SW 1271 (cell line): ENCODE measurements around the gene ZNF346.
A peak's percentile ranks its signal among the peaks of the same experiment; 100 is the strongest.

Experiments used
- DNase-seq, 2 experiments: peaks; one replicate each; lab custom pipeline; 2025; lab: John Stamatoyannopoulos, UW

ZNF346 gene

DNA sequence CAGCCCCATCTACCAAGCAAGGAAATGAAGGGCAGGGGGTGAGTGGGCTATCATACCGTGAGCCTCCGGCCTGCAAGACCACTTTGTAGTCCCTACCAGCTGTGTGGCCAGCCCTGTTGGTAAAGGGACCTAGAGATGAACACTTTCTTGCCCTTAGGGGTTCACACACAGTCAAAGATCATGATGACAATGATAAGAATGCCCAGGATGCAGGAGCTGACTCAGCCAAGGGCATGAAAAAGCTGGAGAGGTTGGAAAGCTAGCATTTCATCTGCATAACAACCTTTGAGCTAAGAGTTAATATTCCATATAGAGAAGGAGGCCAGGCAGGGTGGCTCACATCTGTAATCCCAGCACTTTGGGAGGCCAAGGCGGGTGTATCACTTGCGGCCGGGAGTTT, 45.0 kb downstream of the ZNF346 start:
- DNase-seq, result no peak

DNA sequence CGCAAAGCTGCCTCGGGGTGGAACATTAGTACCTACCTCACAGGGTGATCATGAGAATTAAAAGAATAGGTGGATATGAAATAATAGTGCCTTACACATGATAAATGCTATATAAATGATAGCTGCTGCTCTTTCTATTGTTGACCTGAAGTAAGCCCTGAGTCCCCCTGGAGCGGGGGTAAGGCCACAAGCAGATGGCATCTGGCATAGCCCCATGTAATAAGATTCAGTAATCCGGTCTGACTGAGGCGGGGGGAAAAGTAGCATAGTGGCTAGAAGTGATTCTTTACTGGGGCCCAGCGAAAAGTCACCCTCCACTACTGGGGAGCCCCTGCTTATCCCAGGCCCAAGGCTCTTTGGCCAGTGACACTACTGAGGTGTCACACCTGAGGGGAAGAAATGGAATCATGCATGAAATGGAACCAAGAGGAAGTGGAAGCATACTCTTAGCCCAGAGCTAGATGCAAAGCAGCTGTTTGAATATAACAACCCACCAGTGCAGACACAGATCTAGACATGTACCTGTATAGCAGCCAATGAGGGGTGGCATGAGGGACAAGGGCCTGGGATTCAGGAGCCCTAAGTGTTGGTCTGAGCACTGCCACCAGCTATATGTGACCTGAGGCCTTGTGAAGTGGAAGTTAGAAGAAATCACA, 48.2 kb downstream of the ZNF346 start:
- no peak for DNase-seq

DNA sequence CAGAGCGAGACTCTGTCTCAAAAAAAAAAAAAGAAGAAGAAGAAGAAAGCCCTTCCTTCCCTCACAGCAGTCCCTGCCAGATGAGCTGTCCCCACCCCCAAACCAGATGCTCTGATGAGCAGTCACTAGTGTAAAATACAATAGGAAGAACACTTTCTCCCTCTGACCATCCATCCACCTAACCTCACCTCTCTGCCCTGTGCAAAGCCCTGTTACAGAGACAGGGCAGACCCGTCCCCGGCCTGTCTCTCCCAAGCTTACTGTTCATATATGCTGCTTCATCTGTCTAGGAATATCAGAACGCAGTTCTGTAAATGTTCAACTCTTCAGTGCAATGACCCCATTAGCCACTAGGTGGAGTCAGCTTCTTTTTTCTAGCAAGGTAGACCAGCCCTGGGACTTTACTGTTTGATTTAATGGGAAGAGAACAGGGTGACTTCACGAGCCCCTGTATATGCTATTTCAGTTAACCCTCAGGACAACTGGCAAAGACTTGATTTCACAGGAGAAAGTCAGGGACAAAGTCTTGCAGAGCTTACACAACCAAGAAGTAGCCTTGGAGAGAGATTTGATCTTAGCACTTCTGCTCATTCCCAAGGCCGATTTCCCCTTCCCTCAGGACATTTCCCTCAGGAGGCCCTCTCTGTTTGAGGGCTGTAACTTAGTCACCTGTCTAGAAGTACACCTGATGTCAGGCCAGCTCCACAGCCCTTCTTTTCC, 49.3 kb downstream of the ZNF346 start:
- DNase-seq, result peak; percentile 73 to 87

DNA sequence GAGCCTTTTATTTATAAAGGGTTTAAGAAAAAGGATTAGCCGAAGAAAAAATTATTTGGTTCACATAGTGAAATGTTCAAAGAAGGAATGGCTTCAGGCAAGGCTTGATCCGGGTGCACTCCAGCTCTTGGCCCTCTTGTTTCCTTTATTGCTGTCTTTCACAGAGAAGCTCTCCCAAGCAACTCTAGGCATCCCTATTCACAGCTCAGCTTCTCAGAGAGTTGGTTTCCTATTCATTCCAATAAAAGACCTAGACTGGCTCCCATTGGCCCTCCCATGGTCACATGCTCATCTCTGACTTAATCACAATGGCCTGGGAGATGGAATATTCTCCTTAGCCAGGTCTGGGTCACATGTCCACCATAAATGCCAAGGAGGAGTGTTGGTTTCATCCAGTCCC, 54.8 kb downstream of the ZNF346 start:
- DNase-seq, result no peak

GRCh38 chr5:177079606-177080005, 57.1 kb downstream of the ZNF346 start:
- no peak for DNase-seq

- no peak for DNase-seq
Observed at GRCh38 chr5:177080265-177080664, 57.8 kb downstream of the ZNF346 start.

- DNase-seq, result no peak
Observed at GRCh38 chr5:177081859-177082258, 59.4 kb downstream of the ZNF346 start.

DNA sequence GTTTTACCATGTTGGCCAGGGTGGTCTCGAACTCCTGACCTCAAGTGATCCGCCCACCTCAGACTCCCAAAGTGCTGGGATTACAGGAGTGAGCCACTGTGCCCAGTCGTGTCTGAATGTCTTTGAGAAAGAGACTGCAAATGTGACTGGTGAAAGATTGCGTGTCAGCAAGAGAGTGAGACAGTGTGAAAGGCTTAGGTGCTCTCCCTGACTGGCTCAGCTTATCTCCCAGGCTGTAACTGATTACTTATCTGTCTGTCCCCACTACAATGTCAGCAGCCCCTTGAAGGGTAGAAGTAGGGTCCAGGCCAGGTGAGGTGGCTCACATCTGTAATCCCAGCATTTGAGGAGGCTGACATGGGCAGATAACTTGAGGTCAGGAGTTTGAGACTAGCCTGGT, 60.9 kb downstream of the ZNF346 start:
- no peak for DNase-seq

DNA sequence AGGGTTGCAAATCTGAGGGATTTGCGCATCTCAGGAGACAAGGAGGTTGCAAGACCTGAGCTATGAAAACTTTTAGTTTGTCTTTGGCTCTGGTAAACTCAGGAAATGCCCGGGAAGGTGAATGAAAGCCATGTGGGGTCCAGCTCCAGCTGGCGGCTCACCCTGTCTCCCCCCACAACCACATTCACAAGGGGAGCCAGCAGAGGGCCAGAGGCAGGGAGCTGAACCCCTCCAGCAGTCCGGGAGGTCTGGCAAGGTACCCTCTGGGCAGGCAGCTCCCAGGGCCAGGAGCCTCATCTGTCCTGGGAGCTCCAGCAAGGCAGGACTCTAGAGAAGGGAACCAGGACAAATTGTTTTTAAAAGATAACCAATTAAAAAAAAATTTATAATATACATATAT, 61.7 kb downstream of the ZNF346 start:
- DNase-seq, result no peak

DNA sequence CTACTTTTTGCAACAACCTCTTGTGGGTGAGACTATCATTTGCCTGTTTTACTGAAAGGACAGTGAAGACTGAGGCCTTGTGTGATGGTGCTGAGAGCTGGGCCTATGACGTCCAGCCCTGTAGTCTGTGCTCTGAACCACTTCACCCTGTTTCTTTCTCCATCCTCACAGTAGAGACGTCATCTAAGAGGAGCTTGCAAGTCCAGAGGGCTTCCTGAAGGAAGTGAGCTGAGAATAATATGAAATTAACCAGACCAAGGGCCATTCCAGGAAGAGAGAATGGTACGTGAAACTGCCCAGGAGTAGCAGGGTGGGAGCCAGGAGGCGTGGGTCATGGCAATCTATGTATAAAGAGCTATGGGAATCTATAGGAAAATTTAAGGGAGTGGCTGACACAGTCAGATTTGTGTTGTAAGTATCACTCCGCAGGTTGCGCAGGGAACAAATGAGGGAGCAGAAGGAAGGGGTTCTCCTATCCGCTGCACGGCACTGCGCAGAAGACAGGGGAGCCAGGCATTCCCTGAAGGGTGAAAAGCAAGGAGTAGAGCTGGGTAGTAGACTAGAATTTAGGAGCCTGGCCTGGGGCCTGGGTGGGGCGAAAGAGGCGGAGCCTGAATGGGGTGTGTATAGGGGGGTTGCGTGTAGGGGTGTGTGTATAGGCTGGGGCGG, 63.6 kb downstream of the ZNF346 start:
- no peak for DNase-seq

DNA sequence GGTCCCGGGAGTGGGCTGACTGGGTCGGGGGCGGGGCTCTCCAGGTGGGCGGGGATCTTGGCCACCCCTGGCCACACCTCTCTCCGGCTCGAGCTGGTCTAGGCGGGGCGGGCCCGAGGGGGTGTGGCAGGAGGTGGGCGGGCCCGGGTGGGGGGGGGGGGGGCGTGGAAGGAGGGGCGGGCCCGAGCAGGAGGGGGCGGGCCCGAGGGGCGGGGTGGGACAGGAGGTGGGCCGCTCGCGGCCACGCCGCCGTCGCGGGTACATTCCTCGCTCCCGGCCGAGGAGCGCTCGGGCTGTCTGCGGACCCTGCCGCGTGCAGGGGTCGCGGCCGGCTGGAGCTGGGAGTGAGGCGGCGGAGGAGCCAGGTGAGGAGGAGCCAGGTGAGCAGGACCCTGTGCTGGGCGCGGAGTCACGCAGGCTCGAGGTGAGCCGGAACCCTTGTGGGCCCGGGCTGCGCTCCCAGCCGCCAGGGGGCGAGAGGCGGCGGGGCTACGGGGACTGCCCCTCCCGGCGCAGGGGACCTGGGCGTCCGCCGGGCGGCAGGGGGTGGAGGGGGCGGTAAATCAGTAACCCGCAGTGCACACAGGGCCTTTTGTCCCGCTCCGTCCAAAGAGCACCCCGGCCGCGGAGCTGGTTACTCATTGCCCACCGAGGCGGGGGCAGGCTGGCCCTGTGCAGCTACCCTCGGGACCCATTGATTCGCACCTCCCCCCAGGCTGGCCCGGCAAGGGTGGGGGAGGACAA, 64.3 kb downstream of the ZNF346 start, which contains the start of gene FGFR4:
FGFR4 (plus strand) TSS at position 262 of the 744 bp plus-strand sequence. CDS start 2,688 bp downstream, outside the sequence.
- peak; percentile 41 to 64 for DNase-seq

GRCh38 chr5:177087398-177088005, 65.0 kb downstream of the ZNF346 start:
- no peak for DNase-seq

DNA sequence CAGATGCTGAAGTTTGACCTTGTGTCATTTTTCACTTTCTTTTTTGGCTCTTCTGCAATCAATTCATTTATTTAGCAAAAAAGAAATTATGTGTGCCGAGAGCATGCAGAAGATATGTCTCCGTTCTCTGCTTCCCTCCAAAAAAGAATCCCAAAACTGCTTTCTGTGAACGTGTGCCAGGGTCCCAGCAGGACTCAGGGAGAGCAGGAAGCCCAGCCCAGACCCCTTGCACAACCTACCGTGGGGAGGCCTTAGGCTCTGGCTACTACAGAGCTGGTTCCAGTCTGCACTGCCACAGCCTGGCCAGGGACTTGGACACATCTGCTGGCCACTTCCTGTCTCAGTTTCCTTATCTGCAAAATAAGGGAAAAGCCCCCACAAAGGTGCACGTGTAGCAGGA, 66.6 kb downstream of the ZNF346 start:
- no peak for DNase-seq

DNA sequence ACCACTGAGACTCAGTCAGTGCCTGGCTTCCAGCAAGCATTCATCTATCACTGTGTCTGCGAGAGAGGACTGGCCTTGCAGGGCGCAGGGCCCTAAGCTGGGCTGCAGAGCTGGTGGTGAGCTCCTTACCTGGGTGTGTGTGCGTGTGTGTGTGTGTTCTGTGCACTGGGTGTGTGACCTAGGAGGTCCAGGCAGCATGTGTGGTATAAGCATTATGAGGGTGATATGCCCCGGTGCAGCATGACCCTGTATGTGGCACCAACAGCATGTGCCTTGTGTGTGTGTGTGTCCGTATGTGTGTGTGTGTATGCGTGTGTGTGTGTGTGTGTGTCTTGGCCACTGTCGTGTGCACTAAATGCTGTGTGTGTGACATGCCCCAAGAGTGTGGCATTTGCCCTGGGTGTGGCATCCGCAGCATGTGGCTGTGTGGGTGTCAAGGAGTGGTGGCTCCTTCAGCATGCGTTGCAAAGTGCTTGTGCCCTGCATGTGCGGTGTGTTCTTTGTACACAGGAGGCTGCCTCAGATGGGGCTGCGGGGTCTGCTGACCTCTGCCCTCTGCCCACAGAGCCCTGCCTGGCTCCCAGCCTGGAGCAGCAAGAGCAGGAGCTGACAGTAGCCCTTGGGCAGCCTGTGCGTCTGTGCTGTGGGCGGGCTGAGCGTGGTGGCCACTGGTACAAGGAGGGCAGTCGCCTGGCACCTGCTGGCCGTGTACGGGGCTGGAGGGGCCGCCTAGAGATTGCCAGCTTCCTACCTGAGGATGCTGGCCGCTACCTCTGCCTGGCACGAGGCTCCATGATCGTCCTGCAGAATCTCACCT, 67.5 kb downstream of the ZNF346 start:
- no peak for DNase-seq

- DNase-seq, result no peak
Observed at GRCh38 chr5:177090813-177091212, 68.3 kb downstream of the ZNF346 start.

- DNase-seq, result no peak
Observed at GRCh38 chr5:177091232-177091631, 68.7 kb downstream of the ZNF346 start.

- DNase-seq, result no peak
Observed at GRCh38 chr5:177092178-177093081, 69.9 kb downstream of the ZNF346 start.

DNA sequence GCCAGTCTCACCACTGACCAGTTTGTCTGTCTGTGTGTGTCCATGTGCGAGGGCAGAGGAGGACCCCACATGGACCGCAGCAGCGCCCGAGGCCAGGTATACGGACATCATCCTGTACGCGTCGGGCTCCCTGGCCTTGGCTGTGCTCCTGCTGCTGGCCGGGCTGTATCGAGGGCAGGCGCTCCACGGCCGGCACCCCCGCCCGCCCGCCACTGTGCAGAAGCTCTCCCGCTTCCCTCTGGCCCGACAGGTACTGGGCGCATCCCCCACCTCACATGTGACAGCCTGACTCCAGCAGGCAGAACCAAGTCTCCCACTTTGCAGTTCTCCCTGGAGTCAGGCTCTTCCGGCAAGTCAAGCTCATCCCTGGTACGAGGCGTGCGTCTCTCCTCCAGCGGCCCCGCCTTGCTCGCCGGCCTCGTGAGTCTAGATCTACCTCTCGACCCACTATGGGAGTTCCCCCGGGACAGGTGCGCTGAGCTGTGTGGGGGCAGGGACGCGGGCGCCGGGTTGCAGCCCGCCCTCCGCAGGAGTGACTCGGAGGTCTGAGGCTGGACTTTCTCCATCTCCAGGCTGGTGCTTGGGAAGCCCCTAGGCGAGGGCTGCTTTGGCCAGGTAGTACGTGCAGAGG, 70.7 kb downstream of the ZNF346 start:
- DNase-seq, result no peak

DNA sequence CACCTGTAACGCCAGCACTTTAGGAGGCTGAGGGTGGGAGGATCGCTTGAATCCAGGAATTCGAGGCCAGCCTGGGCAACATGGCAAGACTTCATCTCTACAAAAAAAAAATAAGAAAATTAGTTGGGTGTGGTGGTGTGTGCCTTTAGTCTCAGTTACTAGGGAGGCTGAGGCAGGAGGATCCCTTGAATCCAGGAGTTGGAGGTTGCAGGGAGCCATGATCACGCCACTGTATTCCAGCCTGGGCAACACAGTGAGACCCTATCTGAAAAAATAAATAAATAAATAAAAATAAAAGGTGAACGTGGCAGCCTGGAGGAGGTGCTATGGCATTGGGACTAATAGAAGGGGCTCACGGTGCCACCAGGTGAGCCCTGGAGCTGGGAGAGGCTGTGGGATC, 71.3 kb downstream of the ZNF346 start:
- no peak for DNase-seq
